Activated T-cell treated with anti-CD3 and anti-CD28 coated beads for 24 hours (primary cell): ENCODE measurements around the gene LURAP1L.

Experiments
- DNase-seq: peaks from one replicate; pipeline ENCODE4 v3.0.0-alpha.2; 2020; ENCODE audit warnings: low read depth

LURAP1L gene

GRCh38 chr9:12777121-12778022, 2.6 kb downstream of the LURAP1L start:
- no peak for DNase-seq

- DNase-seq: no peak
Measured at GRCh38 chr9:12778389-12778788, 3.6 kb downstream of the LURAP1L start.

GRCh38 chr9:12781226-12781733, 6.5 kb downstream of the LURAP1L start:
- no peak for DNase-seq

DNA sequence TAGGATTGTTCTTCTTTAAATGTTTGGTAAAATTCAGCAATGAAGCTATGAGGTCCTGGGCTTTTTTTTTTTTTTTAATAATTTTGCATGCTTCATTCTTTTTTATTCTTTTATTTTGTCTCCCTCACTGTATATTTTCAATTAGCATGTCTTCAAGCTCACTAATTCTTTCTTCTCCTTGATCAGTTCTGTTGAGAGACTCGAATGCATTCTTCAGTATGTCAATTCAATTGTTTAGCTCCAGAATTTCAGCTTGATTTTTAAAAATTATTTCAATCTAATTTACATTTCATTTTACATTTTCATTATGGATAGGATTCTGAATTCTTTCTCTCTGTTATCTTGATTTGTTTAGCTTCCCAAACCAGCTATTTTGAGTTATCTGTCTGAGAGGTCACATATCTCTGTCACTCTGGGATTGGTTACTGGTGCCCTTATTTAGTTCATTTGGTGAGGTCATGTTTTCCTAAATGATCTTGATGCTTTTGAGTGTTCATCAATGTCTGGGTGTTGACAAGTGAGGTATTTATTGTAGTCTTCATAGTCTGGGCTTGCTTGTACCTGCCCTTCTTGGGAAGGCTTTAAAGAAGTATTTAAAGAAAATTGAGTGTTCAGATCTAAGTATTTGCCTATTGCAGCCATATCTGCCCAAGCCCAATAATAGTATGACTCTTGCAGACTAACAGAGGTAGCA, 9.1 kb downstream of the LURAP1L start:
- no peak for DNase-seq

- DNase-seq: no peak
Measured at GRCh38 chr9:12784461-12785259, 9.8 kb downstream of the LURAP1L start.

- DNase-seq: no peak
Measured at GRCh38 chr9:12785260-12785770, 10.5 kb downstream of the LURAP1L start.

GRCh38 chr9:12785941-12786340, 11.1 kb downstream of the LURAP1L start:
- no peak for DNase-seq

DNA sequence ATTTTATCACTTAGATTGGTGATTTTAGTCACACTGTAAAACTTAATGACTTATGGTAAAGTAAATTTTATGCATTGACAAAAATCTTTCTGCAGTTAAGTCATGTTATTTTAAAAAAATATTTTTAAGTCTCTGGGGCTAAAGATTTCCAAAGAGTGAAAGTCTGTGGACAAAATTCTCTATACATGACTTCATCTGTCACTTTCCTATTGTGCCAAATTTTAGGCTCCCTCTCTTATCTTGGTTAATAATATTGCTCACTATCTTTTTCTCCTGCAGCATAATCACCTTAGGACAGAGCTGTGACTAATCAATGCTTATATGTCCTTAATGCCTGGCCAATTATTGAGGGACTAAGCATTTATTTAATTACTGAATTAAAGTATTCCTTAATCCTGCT, 15.2 kb downstream of the LURAP1L start:
- DNase-seq: no peak

GRCh38 chr9:12790883-12791282, 16.1 kb downstream of the LURAP1L start:
- DNase-seq: no peak

- no peak for DNase-seq
Measured at GRCh38 chr9:12794101-12794799, 19.4 kb downstream of the LURAP1L start.

- DNase-seq: no peak
Measured at GRCh38 chr9:12796601-12797000, 21.8 kb downstream of the LURAP1L start.

- no peak for DNase-seq
Measured at GRCh38 chr9:12797037-12797436, 22.2 kb downstream of the LURAP1L start.

DNA sequence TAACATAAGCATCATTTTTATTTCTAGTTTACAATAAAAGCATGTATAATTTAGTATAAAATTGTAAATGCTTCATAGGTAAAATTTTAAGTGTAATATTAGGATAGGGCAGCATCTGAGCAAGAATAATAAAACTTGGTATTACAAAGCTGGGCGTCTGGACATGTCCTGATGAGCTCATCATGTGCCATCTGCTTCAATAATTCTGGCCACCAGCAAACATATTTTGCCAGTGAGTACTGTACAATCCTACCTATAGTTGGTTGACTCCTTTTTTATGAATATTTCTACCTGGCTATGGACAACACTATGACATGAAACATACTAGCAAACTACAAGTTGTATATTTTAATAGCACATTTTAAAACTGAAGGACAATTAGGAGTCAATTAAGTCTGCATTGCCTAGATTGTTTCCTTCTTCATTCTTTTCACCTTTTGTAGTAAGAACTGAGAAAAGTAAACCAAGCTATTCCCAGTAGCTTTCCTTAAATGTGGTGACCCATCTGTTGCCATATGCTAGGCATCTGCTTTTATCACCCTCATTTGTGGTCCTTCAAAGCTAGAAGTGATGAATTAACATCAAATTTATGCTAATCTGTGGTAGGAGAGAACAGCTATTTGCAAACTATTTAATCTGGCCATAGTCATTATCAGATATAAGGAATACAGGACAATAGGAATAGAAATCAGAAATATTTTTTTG, 23.4 kb downstream of the LURAP1L start:
- no peak for DNase-seq

- no peak for DNase-seq
Measured at GRCh38 chr9:12801187-12801586, 26.4 kb downstream of the LURAP1L start.

DNA sequence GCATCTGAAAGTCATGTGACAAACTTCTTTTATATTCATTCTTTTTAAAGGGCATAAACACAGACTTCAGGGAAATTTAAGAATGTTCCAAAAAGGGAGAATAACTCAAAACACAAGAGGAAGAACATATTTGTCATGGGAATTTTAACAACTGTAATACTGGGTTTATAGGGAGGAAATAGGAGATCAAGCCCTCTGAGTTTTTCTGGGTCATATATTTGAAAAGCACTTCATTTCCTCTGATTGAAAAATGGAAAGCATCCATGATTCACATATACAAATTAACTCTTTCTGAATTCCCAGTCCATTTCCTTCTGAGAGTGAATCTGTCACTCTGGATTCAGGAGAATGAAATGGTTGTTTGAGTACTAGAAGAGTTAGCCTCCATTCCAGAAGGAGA, 26.8 kb downstream of the LURAP1L start:
- DNase-seq: no peak

DNA sequence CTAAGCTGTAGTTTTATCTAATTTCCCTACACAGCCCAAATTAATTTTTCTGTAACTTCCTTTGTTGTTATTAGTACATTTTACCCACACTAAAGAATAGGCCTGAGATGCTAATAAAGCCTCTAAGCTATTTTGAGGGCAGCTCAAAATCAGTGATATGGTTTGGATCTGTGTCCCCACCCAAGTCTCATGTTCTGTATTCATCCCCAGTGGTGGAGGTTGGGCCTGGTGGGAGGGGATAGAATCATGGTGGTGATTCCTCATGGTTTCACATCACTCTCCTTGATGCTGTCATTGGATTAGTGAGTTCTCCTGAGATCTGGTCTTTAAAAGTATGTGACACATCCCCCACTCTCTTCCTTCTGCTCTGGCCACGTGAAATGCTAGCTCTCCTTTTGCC, 27.3 kb downstream of the LURAP1L start:
- no peak for DNase-seq

GRCh38 chr9:12808569-12808968, 33.7 kb downstream of the LURAP1L start:
- no peak for DNase-seq

DNA sequence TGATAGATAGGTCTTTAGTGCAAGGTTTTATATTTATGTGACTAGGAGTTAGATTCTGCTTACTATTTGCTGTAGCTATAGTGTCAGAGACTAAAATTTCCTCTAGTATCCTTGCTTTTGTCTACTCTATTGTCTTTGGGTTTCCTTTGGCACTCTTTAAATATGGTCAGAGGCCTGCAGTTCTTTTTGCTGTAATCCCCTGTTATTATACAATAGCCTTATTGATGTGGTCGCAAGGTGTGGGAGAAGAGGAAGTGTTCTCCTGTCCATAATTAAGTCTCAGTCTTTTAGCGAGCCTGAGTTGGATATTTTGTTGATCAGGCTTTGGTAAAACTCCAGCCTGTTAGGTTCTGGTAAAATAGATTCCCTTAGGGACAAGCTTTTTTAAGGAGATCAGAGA, 34.9 kb downstream of the LURAP1L start:
- no peak for DNase-seq

- no peak for DNase-seq
Measured at GRCh38 chr9:12811935-12812334, 37.1 kb downstream of the LURAP1L start.

GRCh38 chr9:12812710-12813109, 37.9 kb downstream of the LURAP1L start:
- no peak for DNase-seq

DNA sequence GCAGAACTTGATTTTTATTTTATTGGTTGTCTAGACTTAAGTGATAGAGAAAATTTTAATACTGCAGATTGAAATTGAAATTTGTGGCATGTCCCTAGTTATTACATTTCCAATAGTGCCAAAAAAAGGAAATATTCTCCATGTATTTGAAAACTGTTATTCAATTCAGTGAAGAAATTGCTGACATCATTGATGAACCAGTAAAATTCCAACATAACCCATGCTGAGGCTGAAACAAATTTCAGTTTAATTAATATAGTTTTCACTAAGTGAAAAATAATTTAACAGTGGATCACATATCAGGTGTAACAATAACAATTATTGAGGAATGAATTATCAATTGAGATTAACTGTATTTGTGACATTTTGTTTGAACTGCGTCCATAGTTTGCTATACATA, 38.7 kb downstream of the LURAP1L start:
- no peak for DNase-seq
